Measurements from ENCODE around the gene ATAD3B.
"Not testable (repeated sequence)": the region's sequence is repeated elsewhere in the genome, so short reads cannot be mapped to it uniquely, and the experiment has no call there.

Gene ATAD3B

DNA sequence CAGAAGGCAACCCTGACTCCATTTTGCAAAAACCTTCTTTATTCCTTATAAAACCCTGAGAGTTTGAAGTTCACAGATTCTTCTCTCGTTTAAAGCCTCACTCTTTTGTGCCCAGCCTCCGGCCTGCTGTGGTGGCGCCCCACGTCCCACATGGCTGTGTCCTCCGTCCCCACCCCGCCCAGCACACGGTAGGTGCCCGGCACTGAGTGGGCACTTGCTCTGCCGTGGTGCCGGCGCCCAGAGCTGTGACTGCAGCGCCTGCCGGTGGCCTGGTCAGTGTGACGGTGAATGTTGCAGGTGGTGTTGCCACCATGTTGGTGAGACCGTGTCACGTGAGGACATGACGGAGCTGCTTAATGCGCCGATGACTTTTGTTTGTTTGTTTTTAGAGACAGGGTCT, 49.8 kb downstream of the ATAD3B start:
- TF ChIP-seq, protein P1, sequence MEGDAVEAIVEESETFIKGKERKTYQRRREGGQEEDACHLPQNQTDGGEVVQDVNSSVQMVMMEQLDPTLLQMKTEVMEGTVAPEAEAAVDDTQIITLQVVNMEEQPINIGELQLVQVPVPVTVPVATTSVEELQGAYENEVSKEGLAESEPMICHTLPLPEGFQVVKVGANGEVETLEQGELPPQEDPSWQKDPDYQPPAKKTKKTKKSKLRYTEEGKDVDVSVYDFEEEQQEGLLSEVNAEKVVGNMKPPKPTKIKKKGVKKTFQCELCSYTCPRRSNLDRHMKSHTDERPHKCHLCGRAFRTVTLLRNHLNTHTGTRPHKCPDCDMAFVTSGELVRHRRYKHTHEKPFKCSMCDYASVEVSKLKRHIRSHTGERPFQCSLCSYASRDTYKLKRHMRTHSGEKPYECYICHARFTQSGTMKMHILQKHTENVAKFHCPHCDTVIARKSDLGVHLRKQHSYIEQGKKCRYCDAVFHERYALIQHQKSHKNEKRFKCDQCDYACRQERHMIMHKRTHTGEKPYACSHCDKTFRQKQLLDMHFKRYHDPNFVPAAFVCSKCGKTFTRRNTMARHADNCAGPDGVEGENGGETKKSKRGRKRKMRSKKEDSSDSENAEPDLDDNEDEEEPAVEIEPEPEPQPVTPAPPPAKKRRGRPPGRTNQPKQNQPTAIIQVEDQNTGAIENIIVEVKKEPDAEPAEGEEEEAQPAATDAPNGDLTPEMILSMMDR (IDR thresholded peaks at IDR 0.05; ENCODE audit: borderline replicate concordance, insufficient read depth, low read depth, low read length) = no peak
- H3K4me3 ChIP-seq (ENCODE audit: low read depth, low read length) = no peak overlapping the region

DNA sequence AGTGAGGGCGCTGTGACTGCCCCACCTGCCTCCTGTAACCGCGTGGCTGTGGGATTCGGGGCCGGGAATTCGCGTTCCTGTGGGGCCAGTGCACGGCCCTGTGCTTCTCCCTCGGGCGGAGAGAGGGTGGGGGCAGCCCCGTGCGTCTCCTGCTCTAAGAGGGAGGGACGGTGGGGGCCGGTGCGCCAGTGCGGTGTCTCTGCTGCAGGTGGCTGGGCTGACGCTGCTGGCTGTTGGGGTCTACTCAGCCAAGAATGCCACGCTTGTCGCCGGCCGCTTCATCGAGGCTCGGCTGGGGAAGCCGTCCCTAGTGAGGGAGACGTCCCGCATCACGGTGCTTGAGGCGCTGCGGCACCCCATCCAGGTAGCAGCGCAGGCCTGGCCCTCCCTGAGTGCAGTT, 51.0 kb downstream of the ATAD3B start:
- not testable (repeated sequence) for H3K4me3 ChIP-seq (ENCODE audit: low read depth, low read length)

DNA sequence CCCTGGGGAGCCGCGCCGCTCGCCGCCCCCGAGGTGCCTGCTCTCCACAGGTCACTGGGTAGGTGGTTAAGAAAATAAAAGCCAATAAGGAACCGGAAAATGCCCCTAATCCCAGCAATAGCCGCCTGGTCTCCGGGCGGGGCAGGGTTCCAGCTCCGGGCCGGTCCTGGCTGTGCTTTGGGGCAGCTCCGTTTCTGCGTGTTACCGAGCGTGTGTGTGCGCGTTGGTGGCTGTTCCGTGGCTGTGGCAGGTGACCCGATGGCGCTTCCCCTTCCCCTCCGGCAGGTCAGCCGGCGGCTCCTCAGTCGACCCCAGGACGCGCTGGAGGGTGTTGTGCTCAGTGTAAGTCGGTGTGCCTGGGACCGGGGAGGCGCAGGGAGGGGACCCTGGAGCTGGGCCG, 51.7 kb downstream of the ATAD3B start:
- H3K4me3 ChIP-seq (ENCODE audit: low read depth, low read length) = not testable (repeated sequence)

DNA sequence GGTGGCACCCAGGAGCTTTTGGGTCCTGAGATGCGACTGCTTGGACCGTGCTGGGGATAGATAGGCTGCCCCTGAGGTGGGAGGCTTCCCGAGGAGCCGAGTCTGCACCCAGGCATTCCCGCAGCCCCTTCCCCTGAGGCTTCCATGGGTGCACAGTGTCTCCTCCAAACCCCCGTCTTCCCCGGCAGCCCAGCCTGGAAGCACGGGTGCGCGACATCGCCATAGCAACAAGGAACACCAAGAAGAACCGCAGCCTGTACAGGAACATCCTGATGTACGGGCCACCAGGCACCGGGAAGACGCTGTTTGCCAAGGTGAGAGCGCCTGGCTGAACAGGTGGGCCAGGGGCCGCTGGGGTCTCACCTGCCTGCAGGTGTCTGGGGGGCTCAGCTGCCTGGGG, 52.1 kb downstream of the ATAD3B start:
- H3K4me3 ChIP-seq (ENCODE audit: low read depth, low read length) = not testable (repeated sequence)

DNA sequence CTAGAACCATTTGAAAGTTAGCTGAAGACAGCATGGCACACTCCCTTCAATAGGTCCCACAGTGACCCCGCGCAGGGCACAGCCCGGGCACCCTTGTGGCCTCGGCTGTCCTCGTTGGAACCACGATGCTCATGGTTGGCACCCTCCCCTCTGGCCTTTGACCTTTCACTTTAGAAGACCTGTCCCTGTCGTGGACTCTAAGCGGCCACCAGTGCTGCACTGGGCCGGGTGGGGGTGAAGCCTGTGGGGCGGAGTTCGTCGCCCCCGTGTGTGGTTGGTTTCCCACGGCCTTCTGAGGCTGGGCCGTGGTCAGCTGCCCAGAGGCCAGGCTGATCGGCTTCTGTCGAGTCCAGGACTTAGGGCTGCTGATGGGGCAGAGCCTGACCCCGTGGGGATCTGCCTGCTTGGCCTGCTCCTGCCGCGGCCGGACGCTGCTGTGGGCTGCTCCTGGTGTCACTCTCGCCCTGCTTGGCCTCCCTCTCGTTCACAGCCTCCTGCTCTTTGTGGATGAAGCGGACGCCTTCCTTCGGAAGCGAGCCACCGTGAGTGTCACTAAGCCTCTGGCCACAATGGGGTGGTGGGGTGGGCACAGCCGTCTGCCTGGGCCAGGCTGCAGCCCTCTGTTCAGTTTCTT, 53.3 kb downstream of the ATAD3B start:
- H3K4me3 ChIP-seq (ENCODE audit: low read depth, low read length) = not testable (repeated sequence)

DNA sequence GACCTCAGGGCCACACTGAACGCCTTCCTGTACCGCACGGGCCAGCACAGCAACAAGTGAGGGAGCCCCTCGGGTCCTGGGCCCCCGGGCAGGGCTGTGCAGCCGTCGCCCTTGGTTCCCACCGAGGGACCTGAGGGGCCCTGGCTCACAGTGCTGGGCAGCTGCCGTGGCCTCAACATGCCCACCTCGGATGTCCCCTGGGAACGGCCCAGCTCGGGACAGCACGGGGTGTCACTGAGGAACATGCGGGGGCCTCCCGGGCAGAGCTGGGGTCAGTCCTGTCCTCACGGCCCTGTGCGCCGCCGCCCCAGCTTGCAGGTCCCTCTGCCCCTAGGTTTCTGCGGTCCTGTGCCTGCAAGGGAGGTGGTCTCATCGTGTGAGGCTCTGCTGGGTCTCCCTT, 54.9 kb downstream of the ATAD3B start:
- not testable (repeated sequence) for H3K4me3 ChIP-seq (ENCODE audit: low read depth, low read length)

DNA sequence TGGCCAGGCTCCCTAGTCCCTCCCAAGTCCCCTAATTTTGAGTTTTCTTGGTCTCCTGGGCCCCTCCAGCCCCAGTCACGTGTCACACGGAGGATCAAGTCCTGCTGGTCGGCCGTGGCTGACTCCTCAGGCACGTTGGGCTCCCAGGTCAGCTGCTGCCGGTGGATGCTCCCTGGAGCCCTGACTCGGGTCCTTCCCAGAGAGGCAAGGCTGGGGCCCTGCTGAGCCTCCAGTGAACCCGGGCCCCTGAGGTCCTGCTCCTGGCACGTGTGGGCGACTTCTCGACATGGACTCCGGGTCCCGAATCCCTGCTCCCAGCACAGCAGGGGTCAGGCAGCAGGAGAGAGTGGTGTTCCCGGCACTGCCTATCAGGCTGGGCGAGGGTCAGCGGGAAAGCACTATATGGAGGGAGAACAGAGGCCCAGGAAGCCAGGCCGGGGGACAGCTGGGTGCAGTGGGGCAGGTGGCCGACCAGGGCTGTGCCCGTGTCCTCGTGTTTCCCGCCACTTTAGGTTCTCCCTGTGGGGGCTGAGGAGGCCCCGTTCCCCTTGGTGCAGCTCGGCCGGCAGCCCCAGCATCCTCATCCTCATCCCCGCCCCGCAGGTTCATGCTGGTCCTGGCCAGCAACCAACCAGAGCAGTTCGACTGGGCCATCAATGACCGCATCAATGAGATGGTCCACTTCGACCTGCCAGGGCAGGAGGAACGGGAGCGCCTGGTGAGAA, 55.7 kb downstream of the ATAD3B start:
- no peak overlapping the region for H3K4me3 ChIP-seq (ENCODE audit: low read depth, low read length)

DNA sequence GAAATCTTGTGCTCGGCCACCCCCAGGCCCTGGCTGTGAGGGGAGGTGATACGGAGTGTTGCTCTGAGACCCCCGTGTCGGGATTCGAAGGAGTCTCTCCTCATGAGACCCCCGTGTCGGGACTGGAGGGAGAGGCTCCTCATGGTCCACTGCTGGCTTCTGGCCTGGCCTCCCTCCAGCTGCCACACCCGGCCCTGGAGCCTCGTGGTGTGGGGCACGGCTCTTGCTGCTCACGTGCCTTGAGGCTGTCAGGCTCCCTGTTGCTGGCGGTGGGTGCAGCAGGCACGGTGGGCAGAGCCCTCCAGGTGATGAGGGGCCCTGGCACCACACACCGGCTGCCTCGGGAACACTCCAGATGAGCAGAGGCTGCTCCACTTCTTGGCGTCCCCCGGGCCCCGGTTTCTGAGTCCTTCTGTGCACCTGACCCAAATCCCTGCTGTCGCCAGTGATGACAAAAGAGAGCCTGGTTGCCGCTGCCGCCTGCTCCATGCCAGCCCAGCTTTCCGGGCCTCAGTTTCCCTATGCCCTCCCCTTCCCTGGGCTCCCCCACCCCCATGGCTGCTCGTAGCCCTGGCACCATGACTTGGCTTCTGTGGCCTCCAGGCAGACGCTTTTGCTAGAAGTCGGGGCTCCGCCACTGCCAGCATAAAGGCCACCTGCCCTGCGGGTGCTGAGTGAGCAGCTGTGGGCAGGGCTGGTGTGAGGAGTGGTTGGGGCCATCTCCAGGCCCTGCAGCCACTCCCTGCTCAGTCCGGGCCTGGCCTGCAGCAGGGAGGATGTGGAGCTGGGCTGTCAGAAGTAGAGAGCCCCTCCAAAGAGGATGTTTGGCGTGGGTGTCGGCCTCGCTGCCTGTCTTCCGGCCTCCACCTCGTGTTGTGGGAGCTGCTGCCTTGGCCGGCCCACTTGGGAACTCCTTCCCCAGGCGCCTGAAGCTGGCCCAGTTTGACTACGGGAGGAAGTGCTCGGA, 57.0 kb downstream of the ATAD3B start:
- TF ChIP-seq, protein P1 (IDR thresholded peaks at IDR 0.05; ENCODE audit: borderline replicate concordance, insufficient read depth, low read depth, low read length) = no peak
- H3K4me3 ChIP-seq (ENCODE audit: low read depth, low read length) = no peak overlapping the region

More for the DNA sequence above, 55.7 kb downstream of the ATAD3B start:
- TF ChIP-seq, protein P1 (IDR thresholded peaks at IDR 0.05; ENCODE audit: borderline replicate concordance, insufficient read depth, low read depth, low read length) = no peak

DNA sequence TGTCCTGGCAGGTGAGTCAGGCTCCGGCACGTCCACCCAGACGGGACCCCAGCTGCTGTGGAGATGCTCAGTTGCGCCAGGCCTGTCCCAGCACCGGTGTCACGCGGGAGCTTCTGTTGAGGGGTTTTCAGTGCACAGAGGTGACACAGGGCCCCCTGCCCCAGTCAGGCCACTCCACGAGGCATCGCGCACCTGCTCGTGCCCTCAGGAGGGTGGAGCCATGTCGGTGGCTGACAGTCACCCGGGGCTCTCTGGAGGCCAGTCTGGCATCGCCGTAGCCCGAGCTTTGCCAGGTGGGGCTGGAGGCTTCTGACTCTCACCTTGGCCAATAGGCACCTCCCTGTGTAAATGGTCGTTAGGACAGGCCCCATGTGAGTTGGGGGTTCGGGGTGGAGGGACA, 57.8 kb downstream of the ATAD3B start:
- TF ChIP-seq, protein P1 (IDR thresholded peaks at IDR 0.05; ENCODE audit: borderline replicate concordance, insufficient read depth, low read depth, low read length) = no peak
- H3K4me3 ChIP-seq (ENCODE audit: low read depth, low read length) = no peak overlapping the region

Data from GM12875 (cell line).